Lower leg skin (tissue), 3 donors: Measurements from ENCODE around the gene DNAH9.

ENCODE experiments used
- CTCF ChIP-seq, 3 donors: fragments of 450-650 bp; IDR thresholded peaks; one replicate each; pipeline ENCODE4 v1.5.1; 2016; ENCODE audit warnings: antibody characterized with exemption in 3 of 3, mild to moderate bottlenecking in 3 of 3, moderate library complexity in 2 of 3
- POLR2A ChIP-seq, 2 donors: fragments of 450-650 bp; IDR thresholded peaks; one replicate each; pipeline ENCODE4 v1.6.1; 2016 to 2017; ENCODE audit warnings: antibody characterized with exemption in 2 of 2, mild to moderate bottlenecking in 1 of 2, moderate library complexity in 1 of 2

DNA sequence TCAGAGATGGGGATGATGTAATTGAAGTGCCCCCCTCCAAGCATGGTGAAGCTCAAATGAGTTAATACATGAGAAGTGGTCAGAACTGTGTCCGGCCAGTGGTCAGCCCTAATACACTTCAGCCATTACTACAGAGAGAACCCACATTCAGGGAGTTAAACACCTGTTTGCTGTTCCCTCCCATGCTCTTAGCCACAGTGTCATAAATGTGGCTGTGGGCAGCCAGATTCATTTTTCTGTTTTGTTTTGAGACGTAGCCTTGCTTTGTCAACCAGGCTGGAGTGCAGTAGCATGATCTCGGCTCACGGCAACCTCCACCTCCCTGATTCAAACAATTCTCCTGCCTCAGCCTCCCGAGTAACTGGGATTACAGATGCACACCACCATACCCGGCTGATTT lies 139.9 kb downstream of the DNAH9 start:
- TF ChIP-seq CTCF (IDR thresholded peaks at IDR 0.05) (no peak), POLR2A (IDR thresholded peaks at IDR 0.05) (no peak)
